ENCODE data around the gene MRPS9. TPM values are rescaled to one million over a fixed set of nuclear protein-coding genes. Genes with fewer than 3 reads are reported as not detected.

Gene MRPS9
- total and polyA plus RNA-seq, 2 donors (not counting 3 experiments of a cell fraction or from before 2014, with no cell fraction given), result 14.5 to 23.9 TPM

- no peaks in the 10 kb centered on the region for H4K20me1 ChIP-seq (replicated peaks; ENCODE audit: control insufficient read depth, extremely low read depth, insufficient read depth, low read length)
- ChIA-PET POLR2A (no interaction called here), CTCF (interaction anchor here (1.4 to 1.9 kb wide), 2 partner anchors 9 to 126 kb away, joined by 3 to 9 read pairs; no protein-coding TSS in a partner anchor)
- intact Hi-C loops (cut with micrococcal nuclease) (no loop called here), dilution Hi-C loops (cut with MboI; ENCODE audit: extremely low pct_ligation_motif_present, low sequenced_read_pairs) (no loop called here)
- no peak overlapping the region for H3K27ac ChIP-seq (ENCODE audit: insufficient read depth, low read depth, low read length)
- H3K27me3 ChIP-seq (ENCODE audit: control insufficient read depth in 2 of 2, insufficient read depth in 2 of 2, low read length in 2 of 2), result no peaks in the 10 kb centered on the region
- H3K9me3 ChIP-seq (replicated peaks; ENCODE audit: control insufficient read depth, insufficient read depth, low read length), result no peaks in the 10 kb centered on the region
- no peak for FAIRE-seq
- H2AFZ ChIP-seq (ENCODE audit: low read depth, low read length), result no peak overlapping the region
- H3K9ac ChIP-seq (replicated peaks; ENCODE audit: extremely low read depth, insufficient read depth, low read length), result no peak overlapping the region
- H3K4me1 ChIP-seq (ENCODE audit: control insufficient read depth, extremely low read depth, insufficient read depth, low read length), result no peaks in the 10 kb centered on the region
- H3K36me3 ChIP-seq (ENCODE audit: control insufficient read depth in 2 of 2, extremely low read depth in 1 of 2, insufficient read depth in 2 of 2, low read length in 2 of 2), result no peaks in the 10 kb centered on the region
- no peak for TF ChIP-seq MYC (IDR thresholded peaks at IDR 0.05; ENCODE audit: low read depth, low read length)
- no peak for TF ChIP-seq POLR2A (IDR thresholded peaks at IDR 0.05; ENCODE audit: low read depth, low read length)
- no peaks in the 10 kb centered on the region for H3K9me1 ChIP-seq (replicated peaks; ENCODE audit: control insufficient read depth, extremely low read depth, insufficient read depth, low read length)
- no peak for DNase-seq (ENCODE audit: low read depth, low spot score)
- no peaks in the 10 kb centered on the region for H3K79me2 ChIP-seq (ENCODE audit: control insufficient read depth, insufficient read depth, low read length)
- no peak overlapping the region for H3K4me2 ChIP-seq (ENCODE audit: insufficient read depth, low read length)
- BruUV-seq (replicated peaks), result no TSS peak
- H3K4me3 ChIP-seq (replicated peaks in 1 of 3; ENCODE audit: insufficient read depth in 1 of 3, low read depth in 1 of 3, low read length in 3 of 3), result no peak overlapping the region
These were observed 72.5 kb downstream of the MRPS9 start for GRCh38 chr2:105110295-105110829.

GRCh38 chr2:105111365-105112150, 73.7 kb downstream of the MRPS9 start:
- no peaks in the 10 kb centered on the region for H3K9me3 ChIP-seq (replicated peaks; ENCODE audit: control insufficient read depth, insufficient read depth, low read length)
- no peaks in the 10 kb centered on the region for H3K4me1 ChIP-seq (ENCODE audit: control insufficient read depth, extremely low read depth, insufficient read depth, low read length)
- intact Hi-C loops (cut with micrococcal nuclease), result no loop called here
- no peaks in the 10 kb centered on the region for H3K27me3 ChIP-seq (ENCODE audit: control insufficient read depth in 2 of 2, insufficient read depth in 2 of 2, low read length in 2 of 2)
- DNase-seq (ENCODE audit: low read depth, low spot score), result no peak
- no peak overlapping the region for H3K4me2 ChIP-seq (ENCODE audit: insufficient read depth, low read length)
- no TSS peak for BruUV-seq (replicated peaks)
- ChIA-PET POLR2A (no interaction called here), CTCF (interaction anchor here (1.0 to 1.9 kb wide), 3 partner anchors 8 to 126 kb away, joined by 3 to 9 read pairs (median 4); no protein-coding TSS in a partner anchor)
- H3K36me3 ChIP-seq (ENCODE audit: control insufficient read depth in 2 of 2, extremely low read depth in 1 of 2, insufficient read depth in 2 of 2, low read length in 2 of 2), result no peaks in the 10 kb centered on the region
- dilution Hi-C loops (cut with MboI; ENCODE audit: extremely low pct_ligation_motif_present, low sequenced_read_pairs), result no loop called here
- no peaks in the 10 kb centered on the region for H3K79me2 ChIP-seq (ENCODE audit: control insufficient read depth, insufficient read depth, low read length)
- no peak for FAIRE-seq
- no peaks in the 10 kb centered on the region for H3K9me1 ChIP-seq (replicated peaks; ENCODE audit: control insufficient read depth, extremely low read depth, insufficient read depth, low read length)
- H4K20me1 ChIP-seq (replicated peaks; ENCODE audit: control insufficient read depth, extremely low read depth, insufficient read depth, low read length), result no peaks in the 10 kb centered on the region
- no peak overlapping the region for H3K9ac ChIP-seq (replicated peaks; ENCODE audit: extremely low read depth, insufficient read depth, low read length)
- no peak overlapping the region for H3K27ac ChIP-seq (ENCODE audit: insufficient read depth, low read depth, low read length)
- no peak overlapping the region for H2AFZ ChIP-seq (ENCODE audit: low read depth, low read length)
- TF ChIP-seq MAX (IDR thresholded peaks at IDR 0.05; ENCODE audit: insufficient read depth, insufficient read length), result no peak
- TF ChIP-seq POLR2AphosphoS5 (IDR thresholded peaks at IDR 0.05; ENCODE audit: insufficient read depth, low read depth, low read length), result no peak
- TF ChIP-seq CTCF (IDR thresholded peaks at IDR 0.05; ENCODE audit: extremely low read depth in 1 of 2, insufficient read depth in 1 of 2, low read depth in 1 of 2, low read length in 2 of 2), result no peak
- no peak for TF ChIP-seq POLR2A (IDR thresholded peaks at IDR 0.05; ENCODE audit: low read depth, low read length)
- no peak overlapping the region for H3K4me3 ChIP-seq (replicated peaks in 1 of 3; ENCODE audit: insufficient read depth in 1 of 3, low read depth in 1 of 3, low read length in 3 of 3)

All from endothelial cell of umbilical vein (primary cell).